Measurements from ENCODE around the gene DUSP23.

- TF ChIP-seq EZH2 (IDR thresholded peaks at IDR 0.05) (no peak), FOXP2 (optimal IDR thresholded peaks at IDR 0.05; ENCODE audit: control extremely low read depth, extremely low read length, insufficient read depth) (no peak)
These were observed 5.7 kb downstream of the DUSP23 start for GRCh38 chr1:159786465-159786864.

All from SK-N-MC (cell line).